Upper lobe of left lung (tissue), 6 donors: ENCODE measurements around the gene SPDYE4. TPM values are rescaled to one million over a fixed set of nuclear protein-coding genes. Genes with fewer than 3 reads are reported as not detected.

Source experiments
- ATAC-seq, 2 donors: fragments of 200-7000 bp; cut with Tn5 transposase; one replicate each; pipeline ENCODE4 v1.9.1; 2022; ENCODE audit warnings: mild to moderate bottlenecking in 2 of 2, moderate library complexity in 2 of 2; ENCODE audit not compliant: low FRiP score in 2 of 2
- DNase-seq, 2 donors: peaks; one replicate each; pipeline ENCODE4 v3.0.0-alpha.2; 2019 to 2020
- H3K27ac ChIP-seq, 4 donors: fragments of 200-600 bp; sonication (generic); one replicate each; pipeline ENCODE4 v1.5.1; 2016 to 2019
- H3K27me3 ChIP-seq, 4 donors: fragments of 200-600 bp; sonication (generic); one replicate each; pipeline ENCODE4 v1.5.1; 2017 to 2019
- H3K36me3 ChIP-seq, 4 donors: fragments of 200-600 bp; sonication (generic); one replicate each; pipeline ENCODE4 v1.5.1; 2016 to 2019
- H3K4me1 ChIP-seq, 4 donors: fragments of 200-600 bp; sonication (generic); one replicate each; pipeline ENCODE4 v1.5.1; 2018 to 2019
- H3K4me3 ChIP-seq, 4 donors: fragments of 200-600 bp; sonication (generic); one replicate each; pipeline ENCODE4 v1.5.1; 2017 to 2019; ENCODE audit warnings: mild to moderate bottlenecking in 2 of 4, moderate library complexity in 1 of 4
- H3K9me3 ChIP-seq, 4 donors: fragments of 200-600 bp; sonication (generic); one replicate each; pipeline ENCODE4 v1.5.1; 2018 to 2019
- CTCF ChIP-seq, 6 experiments: fragments of 450-650 bp in 4 of 6; fragments of 200-600 bp in 2 of 6; sonication (generic) in 2 of 6; IDR thresholded peaks; one replicate each; pipeline ENCODE4 v1.5.1; 2016 to 2019; ENCODE audit warnings: antibody characterized with exemption in 6 of 6
- EP300 ChIP-seq, 4 donors: sonication (generic); formaldehyde crosslinking; IDR thresholded peaks; one replicate each; pipeline ENCODE4 v1.5.1; 2017; ENCODE audit warnings: antibody characterized with exemption in 4 of 4, control low read depth in 2 of 4
- POLR2A ChIP-seq, 4 donors: fragments of 450-650 bp; IDR thresholded peaks; one replicate each; pipeline ENCODE4 v1.5.1; 2016 to 2017; ENCODE audit warnings: antibody characterized with exemption in 4 of 4, mild to moderate bottlenecking in 2 of 4
- POLR2AphosphoS5 ChIP-seq, 2 donors: sonication (generic); formaldehyde crosslinking; IDR thresholded peaks; one replicate each; pipeline ENCODE4 v1.5.1; 2017; ENCODE audit warnings: antibody characterized with exemption in 2 of 2
- WGBS, 2 donors: methylation state at CpG; one replicate each; pipeline ENCODE4 v1.1.5; 2017 to 2018; 5-methylcytosine and 5-hydroxymethylcytosine counted together
- total RNA-seq, 6 donors: library from RNA; depleted of rRNA in 4 of 6; stranded (reverse); fragments of >200 nt in 4 of 6; gene quantifications; one replicate each; pipeline versions ENCODE4 v1.1.0 to v1.2.1, GENCODE V29; 2016 to 2021
- donor health status: DM: no; HTN: no; CAD: no; lungs with moderate emphysema.
- donor health status: DM: no; HTN: yes; CAD: no; lungs with severe emphysema.

Gene SPDYE4
- total RNA-seq, 6 donors from 2014 or later = not detected

GRCh38 chr17:8744086-8744785, 14.1 kb downstream of the SPDYE4 start:
- WGBS, 2 donors = 53 to 64% methylated on average over 9 to 15 of the region's 15 CpGs

GRCh38 chr17:8742819-8743218, 15.5 kb downstream of the SPDYE4 start:
- no peak overlapping the region for H3K27ac ChIP-seq
- no peak overlapping the region for H3K4me3 ChIP-seq
- no peaks in the 10 kb centered on the region for H3K27me3 ChIP-seq
- H3K36me3 ChIP-seq = no peaks in the 10 kb centered on the region
- DNase-seq (peak in 1 of 2 donors; percentile 78), ATAC-seq (peak in 1 of 2 donors; percentile 64)
- H3K4me1 ChIP-seq = peaks cover 5 to 19% (median 13%) of the 10 kb centered on the region in 4 donors
- TF ChIP-seq CTCF (IDR thresholded peaks at IDR 0.05) = no peak
- peak in 1 of 2 donors; percentile 18 for TF ChIP-seq POLR2AphosphoS5 (IDR thresholded peaks at IDR 0.05)
- no peaks in the 10 kb centered on the region for H3K9me3 ChIP-seq
- 53 to 58% methylated on average over 7 to 8 of the region's 8 CpGs for WGBS, 2 donors

More at GRCh38 chr17:8744086-8744785, 14.1 kb downstream of the SPDYE4 start:
- H3K9me3 ChIP-seq = no peaks in the 10 kb centered on the region
- ATAC-seq (no peak), DNase-seq (no peak)
- H3K4me1 ChIP-seq = peaks cover 5 to 19% (median 13%) of the 10 kb centered on the region in 4 donors
- no peaks in the 10 kb centered on the region for H3K36me3 ChIP-seq
- peak overlapping the region in 3 of 4 donors; percentile 56 to 87 (median 83) for H3K27ac ChIP-seq
- H3K27me3 ChIP-seq = no peaks in the 10 kb centered on the region
- H3K4me3 ChIP-seq = no peak overlapping the region
- no peak for TF ChIP-seq CTCF (IDR thresholded peaks at IDR 0.05)
- TF ChIP-seq POLR2A (IDR thresholded peaks at IDR 0.05) = no peak
- TF ChIP-seq POLR2AphosphoS5 (IDR thresholded peaks at IDR 0.05) = no peak
- TF ChIP-seq EP300 (IDR thresholded peaks at IDR 0.05) = no peak

GRCh38 chr17:8742274-8742673, 16.1 kb downstream of the SPDYE4 start:
- WGBS, 2 donors = 95 to 96% methylated on average over 4 to 5 of the region's 5 CpGs
- Histone ChIP-seq H3K27ac (no peak overlapping the region), H3K4me3 (no peak overlapping the region), H3K4me1 (peaks cover 5 to 19% (median 13%) of the 10 kb centered on the region in 4 donors), H3K27me3 (no peaks in the 10 kb centered on the region), H3K9me3 (no peaks in the 10 kb centered on the region), H3K36me3 (no peaks in the 10 kb centered on the region)
- DNase-seq = no peak
- no peak for TF ChIP-seq CTCF (IDR thresholded peaks at IDR 0.05)
- no peak for TF ChIP-seq EP300 (IDR thresholded peaks at IDR 0.05)
- TF ChIP-seq POLR2A (IDR thresholded peaks at IDR 0.05) = no peak
- TF ChIP-seq POLR2AphosphoS5 (IDR thresholded peaks at IDR 0.05) = no peak
- ATAC-seq = no peak

DNA sequence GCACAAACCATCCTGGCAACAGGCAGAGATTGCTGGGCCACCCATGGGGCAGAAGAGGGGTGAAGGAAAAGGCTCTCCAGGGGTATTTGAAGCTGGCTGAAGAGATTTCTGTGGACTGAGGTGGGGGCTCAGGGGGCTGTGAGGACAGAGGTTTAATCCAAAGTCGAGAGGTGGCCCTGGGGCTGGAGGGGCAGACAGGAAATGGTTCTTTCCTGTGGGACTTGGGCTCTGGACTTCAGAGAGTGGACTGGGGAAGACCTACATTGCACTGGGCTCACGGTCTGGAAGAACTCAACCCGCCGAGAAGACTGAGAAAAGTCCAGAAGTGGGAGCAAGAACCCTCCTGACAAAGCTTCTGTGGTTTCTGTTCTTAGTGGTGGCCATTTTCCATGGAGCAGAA, 16.6 kb downstream of the SPDYE4 start:
- no peaks in the 10 kb centered on the region for H3K27me3 ChIP-seq
- no peaks in the 10 kb centered on the region for H3K36me3 ChIP-seq
- no peak for DNase-seq
- no peak overlapping the region for H3K4me3 ChIP-seq
- H3K4me1 ChIP-seq = peaks cover 5 to 19% (median 13%) of the 10 kb centered on the region in 4 donors
- TF ChIP-seq POLR2A (IDR thresholded peaks at IDR 0.05) (no peak), POLR2AphosphoS5 (IDR thresholded peaks at IDR 0.05) (no peak), EP300 (IDR thresholded peaks at IDR 0.05) (no peak), CTCF (IDR thresholded peaks at IDR 0.05) (no peak)
- H3K9me3 ChIP-seq = no peaks in the 10 kb centered on the region
- ATAC-seq = no peak
- no peak overlapping the region for H3K27ac ChIP-seq
- 65 to 67% methylated on average over 4 of the region's 4 CpGs for WGBS, 2 donors

DNA sequence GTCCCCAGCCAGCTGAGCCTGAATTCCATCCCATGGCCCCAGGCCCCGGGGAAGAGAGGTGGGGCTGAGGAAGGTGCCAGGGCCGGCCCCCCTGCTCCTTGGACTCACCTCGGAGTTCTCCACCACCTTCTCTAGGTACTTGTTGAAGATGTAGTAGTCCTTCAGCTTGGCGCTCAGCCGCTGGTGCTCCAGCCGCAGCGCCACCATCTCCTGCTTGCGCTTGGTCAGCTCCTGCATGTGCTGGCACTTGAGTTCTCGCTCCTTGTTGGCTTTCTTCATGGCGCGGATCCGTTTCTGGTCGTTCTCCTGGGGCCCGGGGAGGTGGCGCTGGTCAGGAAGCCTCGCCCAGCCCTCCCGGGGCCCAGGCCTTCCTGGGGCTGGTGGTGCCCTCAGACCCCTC, 17.0 kb downstream of the SPDYE4 start:
- ATAC-seq = no peak
- H3K4me1 ChIP-seq = peaks cover 4 to 17% (median 11%) of the 10 kb centered on the region in 4 donors
- WGBS, 2 donors = 85 to 89% methylated on average over 14 to 15 of the region's 17 CpGs
- no peak overlapping the region for H3K27ac ChIP-seq
- TF ChIP-seq EP300 (IDR thresholded peaks at IDR 0.05) (no peak), POLR2A (IDR thresholded peaks at IDR 0.05) (no peak), POLR2AphosphoS5 (IDR thresholded peaks at IDR 0.05) (no peak), CTCF (IDR thresholded peaks at IDR 0.05) (no peak)
- no peaks in the 10 kb centered on the region for H3K9me3 ChIP-seq
- peak in 1 of 2 donors; percentile 72 for DNase-seq
- no peaks in the 10 kb centered on the region for H3K36me3 ChIP-seq
- no peaks in the 10 kb centered on the region for H3K27me3 ChIP-seq
- H3K4me3 ChIP-seq = no peak overlapping the region
